Hematopoietic multipotent progenitor cell treated with erythropoietin and hydrocortisone succinate and interleukin-3 and kit ligand, for 4 days (in vitro differentiated cells): ENCODE data around the gene DYSF.

Experiments used
- DNase-seq: peaks from one replicate; pipeline ENCODE4 v3.0.0-alpha.2; 2015

Gene DYSF

DNA sequence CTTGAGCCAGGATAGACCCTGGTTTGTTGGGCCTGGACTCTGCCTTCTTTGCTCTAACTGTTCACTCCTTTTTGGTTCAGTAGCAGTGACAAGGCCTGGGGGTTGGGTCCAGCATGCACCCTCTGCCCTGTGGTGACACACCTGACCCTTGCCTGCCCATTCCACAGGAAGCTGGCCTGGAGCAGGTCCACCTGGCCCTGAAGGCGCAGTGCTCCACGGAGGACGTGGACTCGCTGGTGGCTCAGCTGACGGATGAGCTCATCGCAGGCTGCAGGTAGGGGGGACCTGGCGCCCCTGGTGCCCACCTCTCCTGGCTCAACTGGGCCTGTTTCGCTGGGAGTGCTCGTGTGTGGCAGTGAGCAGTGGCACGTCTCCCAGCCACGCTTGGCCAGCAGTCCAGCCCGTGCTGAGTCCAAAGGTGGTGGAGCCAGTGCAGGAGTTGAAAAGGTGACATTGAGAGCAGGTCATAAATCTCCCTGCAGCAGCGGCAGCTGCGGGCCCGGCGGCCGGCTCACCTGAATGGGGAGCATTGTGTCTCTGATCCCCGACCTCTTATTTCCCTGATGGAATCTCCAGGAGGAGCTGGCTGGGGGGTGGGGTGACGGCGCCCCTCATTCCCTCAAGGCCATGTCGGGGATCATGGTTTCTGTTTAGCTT lies 102.6 kb downstream of the DYSF start:
- DNase-seq, result no peak

DNA sequence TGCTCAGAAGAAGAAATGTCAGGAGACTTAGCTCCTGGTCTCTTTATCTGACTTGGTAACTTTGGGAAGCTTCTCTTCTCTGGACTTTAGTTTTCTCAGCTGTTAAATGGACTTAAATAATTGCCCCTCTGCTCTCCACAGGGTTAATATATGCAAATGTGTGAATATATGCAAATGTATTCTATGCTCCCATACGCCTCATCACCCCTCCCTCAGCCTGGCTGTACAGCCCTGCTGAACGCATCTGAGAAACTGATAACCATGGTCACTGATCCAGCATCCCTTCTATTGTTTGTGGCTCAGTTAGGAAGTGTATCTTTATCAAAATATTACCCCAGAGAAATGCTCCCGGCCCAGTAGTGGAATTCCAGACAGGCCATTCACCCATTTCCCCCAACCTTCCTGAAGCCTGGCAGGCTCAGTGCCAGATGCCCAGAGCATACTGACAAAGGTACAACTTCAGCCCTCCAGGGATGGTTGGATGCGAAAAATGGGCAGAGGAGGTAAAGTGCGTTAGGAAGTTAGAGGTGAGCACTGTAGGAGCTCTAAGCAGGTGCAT lies 103.4 kb downstream of the DYSF start:
- no peak for DNase-seq

- no peak for DNase-seq
Observed at GRCh38 chr2:71557321-71557720, 104.0 kb downstream of the DYSF start.

- DNase-seq, result no peak
Observed at GRCh38 chr2:71558300-71559051, 105.1 kb downstream of the DYSF start.

DNA sequence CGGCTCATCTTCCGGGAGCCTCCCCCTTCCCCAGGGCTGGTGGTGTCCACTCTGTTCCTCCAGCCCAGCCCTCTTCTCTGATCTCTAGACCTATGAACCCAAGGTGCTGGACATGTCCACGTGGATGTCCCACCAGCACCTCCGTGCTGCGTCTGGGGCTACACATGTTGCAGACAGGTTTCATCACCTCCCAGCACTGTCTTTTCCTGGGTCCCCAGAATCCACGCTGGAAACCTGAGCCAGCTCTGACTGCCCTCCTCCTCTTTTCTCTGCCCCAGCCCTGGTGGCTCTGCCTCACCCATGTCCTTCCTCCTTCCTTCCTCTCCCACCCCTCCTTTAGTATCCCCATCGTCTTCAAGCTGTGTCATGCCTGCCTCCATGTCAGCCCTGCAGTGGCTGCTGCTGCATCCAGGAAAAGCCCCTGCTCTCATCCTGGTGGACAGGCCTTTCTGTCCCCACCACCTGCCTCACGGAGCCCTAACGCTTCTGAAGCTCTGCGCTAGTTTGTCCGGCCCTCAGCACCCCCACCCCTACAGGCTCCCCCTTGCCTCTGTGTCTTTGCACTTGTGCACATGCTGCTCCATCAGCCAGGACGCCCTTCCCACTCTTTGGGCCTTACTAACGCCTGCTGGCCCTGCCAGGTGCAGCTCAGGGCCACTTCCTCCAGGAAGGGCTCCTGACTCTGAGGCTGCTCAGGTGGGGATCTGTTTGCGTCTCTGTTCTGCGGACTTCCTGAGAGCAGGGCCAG lies 105.9 kb downstream of the DYSF start:
- no peak for DNase-seq

DNA sequence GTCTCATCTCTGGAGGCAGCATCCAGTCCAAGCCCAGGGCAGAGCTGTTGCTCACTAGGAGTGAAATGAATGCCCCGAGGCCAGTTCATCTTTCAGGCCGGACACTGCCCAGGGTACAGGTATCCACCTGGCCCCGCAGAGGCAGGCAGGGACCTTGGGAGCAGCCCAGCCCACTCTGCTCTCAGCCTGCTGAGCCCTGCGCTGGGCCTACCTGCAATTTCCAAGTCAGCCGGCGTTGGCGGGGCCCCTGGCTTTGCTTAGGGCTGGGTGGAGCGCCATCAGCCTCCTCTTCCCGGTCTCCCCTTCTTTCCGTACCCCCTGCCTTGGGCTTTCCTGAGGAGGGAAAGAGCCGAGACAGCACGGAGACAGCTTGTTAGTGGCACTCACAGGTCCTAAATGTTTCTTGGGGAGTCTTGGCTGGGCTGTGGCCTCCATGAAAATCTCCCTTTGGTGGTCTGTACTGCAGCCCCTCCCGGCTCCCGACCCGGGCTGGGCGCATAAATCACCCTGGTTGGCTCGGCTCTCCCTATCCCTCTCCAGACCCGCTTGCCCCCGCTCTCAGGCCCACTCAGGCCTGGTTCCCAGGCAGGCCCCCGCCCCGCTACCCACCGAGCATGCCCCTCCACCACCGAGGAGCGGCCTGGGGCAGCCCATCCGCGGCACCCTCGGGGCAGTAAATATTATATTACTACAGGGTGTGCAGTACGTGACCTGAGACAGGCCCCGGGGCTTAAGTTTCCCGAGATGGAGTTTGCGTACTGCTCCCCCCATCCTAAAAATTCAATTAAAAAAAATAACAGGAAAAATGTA lies 106.7 kb downstream of the DYSF start:
- no peak for DNase-seq

- no peak for DNase-seq
Observed at GRCh38 chr2:71560638-71561011, 107.3 kb downstream of the DYSF start.

DNA sequence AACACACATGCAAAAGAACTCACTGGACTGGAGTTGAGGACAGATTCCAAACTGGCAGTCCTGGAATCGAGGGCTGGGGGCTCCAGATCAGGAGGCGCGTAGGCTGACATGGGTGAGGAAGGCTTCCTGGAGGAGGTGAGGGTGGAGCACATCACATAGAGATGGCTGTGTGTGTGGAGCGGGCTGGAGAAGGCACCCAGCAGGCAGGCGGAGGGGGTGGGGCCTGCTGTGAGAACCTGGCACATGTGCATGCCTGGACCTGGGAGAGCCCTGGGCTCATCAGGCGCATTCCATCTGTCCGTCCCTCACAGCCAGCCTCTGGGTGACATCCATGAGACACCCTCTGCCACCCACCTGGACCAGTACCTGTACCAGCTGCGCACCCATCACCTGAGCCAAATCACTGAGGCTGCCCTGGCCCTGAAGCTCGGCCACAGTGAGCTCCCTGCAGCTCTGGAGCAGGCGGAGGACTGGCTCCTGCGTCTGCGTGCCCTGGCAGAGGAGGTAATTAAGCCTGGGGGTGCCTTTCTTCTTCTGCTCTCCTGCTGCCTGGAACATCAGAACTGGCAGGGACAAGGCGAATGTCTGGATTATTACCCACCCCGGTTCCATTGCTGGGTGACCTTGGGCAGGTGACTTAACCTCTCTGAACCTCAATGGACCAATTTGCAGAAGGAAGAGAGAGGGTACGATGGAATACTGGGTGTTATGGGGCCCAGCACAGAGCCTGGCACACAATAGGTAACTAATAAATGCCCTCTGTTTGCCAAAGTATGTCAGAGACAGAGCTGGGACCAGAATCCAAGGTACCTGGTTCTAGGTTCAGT lies 108.3 kb downstream of the DYSF start:
- DNase-seq, result no peak

DNA sequence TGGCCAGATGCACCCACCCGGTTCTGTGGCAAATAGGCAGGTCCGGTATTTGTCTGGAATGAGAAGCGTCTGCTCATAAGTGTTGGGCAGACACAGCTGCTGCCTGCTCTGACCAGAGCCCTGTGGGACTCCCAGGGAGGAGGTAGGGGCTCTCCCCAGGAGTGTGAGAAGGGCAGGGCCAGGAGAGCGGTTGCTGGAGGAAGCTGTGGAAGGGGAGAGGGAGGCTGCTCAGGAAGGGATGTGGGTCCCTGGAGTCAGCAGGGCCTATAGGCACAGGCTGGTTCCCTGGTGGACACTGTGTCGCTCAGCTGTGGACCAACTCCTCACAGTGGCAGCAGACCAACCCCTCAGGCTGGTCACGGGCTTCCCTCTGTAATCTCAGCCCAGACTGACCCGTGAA lies 109.2 kb downstream of the DYSF start:
- DNase-seq, result no peak

GRCh38 chr2:71563872-71564271 lies 110.5 kb downstream of the DYSF start:
- no peak for DNase-seq

GRCh38 chr2:71564361-71564760 lies 111.0 kb downstream of the DYSF start:
- DNase-seq, result no peak

GRCh38 chr2:71564790-71565189 lies 111.4 kb downstream of the DYSF start:
- no peak for DNase-seq

- no peak for DNase-seq
Observed at GRCh38 chr2:71566372-71566771, 113.0 kb downstream of the DYSF start.

DNA sequence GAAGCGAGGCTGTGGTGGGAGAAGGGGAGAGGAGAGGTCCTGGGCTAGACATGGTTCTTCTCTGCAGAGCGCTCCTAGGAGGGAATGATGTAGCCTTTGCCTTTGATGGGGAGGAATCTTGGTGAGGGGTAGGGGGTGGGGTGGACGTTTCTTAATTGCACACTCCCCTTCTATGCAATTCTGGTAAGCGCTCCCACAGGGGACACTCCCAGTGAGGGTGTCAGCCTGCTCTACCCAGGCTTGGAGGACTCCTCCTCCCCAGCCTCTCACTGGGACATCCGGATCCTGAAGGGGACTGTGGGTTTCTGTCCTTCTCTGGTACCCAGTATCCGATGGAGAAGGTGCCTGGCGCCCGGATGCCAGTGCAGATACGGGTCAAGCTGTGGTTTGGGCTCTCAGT lies 114.3 kb downstream of the DYSF start:
- DNase-seq, result no peak

- no peak for DNase-seq
Observed at GRCh38 chr2:71568103-71568502, 114.7 kb downstream of the DYSF start.

DNA sequence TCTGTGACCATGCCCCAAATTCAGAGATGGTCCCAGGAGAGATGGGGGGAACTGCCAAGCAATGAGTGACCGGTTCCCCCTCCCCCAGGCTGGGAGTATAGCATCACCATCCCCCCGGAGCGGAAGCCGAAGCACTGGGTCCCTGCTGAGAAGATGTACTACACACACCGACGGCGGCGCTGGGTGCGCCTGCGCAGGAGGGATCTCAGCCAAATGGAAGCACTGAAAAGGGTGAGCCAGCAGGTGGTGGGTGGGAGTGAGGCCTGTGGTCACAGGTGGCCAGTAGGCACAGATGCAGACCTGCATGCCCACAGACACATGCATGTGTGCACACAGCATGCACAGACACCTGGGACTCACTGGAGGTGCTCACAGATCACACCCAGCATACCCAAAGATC lies 117.2 kb downstream of the DYSF start:
- DNase-seq, result no peak

GRCh38 chr2:71570951-71571460 lies 117.6 kb downstream of the DYSF start:
- no peak for DNase-seq

GRCh38 chr2:71571945-71572344 lies 118.6 kb downstream of the DYSF start:
- no peak for DNase-seq

- no peak for DNase-seq
Observed at GRCh38 chr2:71575966-71576365, 122.6 kb downstream of the DYSF start.

GRCh38 chr2:71576541-71576940 lies 123.2 kb downstream of the DYSF start:
- DNase-seq, result no peak

- no peak for DNase-seq
Observed at GRCh38 chr2:71577209-71577608, 123.8 kb downstream of the DYSF start.
